Aorta (tissue), 5 donors: ENCODE results near the gene ASXL1. TPM values are rescaled to one million over a fixed set of nuclear protein-coding genes. Genes with fewer than 3 reads are reported as not detected.
"Not testable (repeated sequence)": the region's sequence is repeated elsewhere in the genome, so short reads cannot be mapped to it uniquely, and the experiment has no call there.

Experiments
- ATAC-seq: fragments of 200-7000 bp; cut with Tn5 transposase; one replicate; pipeline ENCODE4 v1.9.1; 2022; ENCODE audit warnings: moderate library complexity; ENCODE audit not compliant: low FRiP score
- DNase-seq, 2 donors: peaks; one replicate each; pipeline ENCODE4 v3.0.0-alpha.2; 2020
- H3K27ac ChIP-seq, 2 donors: one replicate each; pipeline ENCODE4 v1.5.1; 2013; ENCODE audit warnings: low read length in 2 of 2, mild to moderate bottlenecking in 2 of 2, moderate library complexity in 2 of 2, control low read depth in 1 of 2, inconsistent platforms in 1 of 2, low read depth in 1 of 2
- H3K27me3 ChIP-seq, 2 donors: one replicate each; pipeline ENCODE4 v1.6.1; 2013; ENCODE audit warnings: control low read depth in 1 of 2, low read length in 1 of 2, mild to moderate bottlenecking in 1 of 2, moderate library complexity in 1 of 2; ENCODE audit not compliant: insufficient read depth in 2 of 2, control insufficient read depth in 1 of 2
- H3K36me3 ChIP-seq, 2 donors: one replicate each; pipeline ENCODE4 v1.6.1; 2013; ENCODE audit warnings: control low read depth in 1 of 2, low read length in 1 of 2, mild to moderate bottlenecking in 1 of 2; ENCODE audit not compliant: insufficient read depth in 2 of 2, control insufficient read depth in 1 of 2
- H3K4me1 ChIP-seq, 2 donors: one replicate each; pipeline ENCODE4 v1.6.1; 2013; ENCODE audit warnings: low read length in 2 of 2, control low read depth in 1 of 2, mild to moderate bottlenecking in 1 of 2, moderate library complexity in 1 of 2; ENCODE audit not compliant: insufficient read depth in 2 of 2, control insufficient read depth in 1 of 2
- H3K4me3 ChIP-seq, 2 donors: one replicate each; pipeline ENCODE4 v1.5.1; 2013; ENCODE audit warnings: low read length in 2 of 2, control low read depth in 1 of 2, mild to moderate bottlenecking in 1 of 2
- H3K9me3 ChIP-seq: one replicate; pipeline ENCODE4 v1.6.1; 2013; ENCODE audit warnings: mild to moderate bottlenecking, low read length; ENCODE audit not compliant: control insufficient read depth
- WGBS, 2 donors: extraction: QIAGEN DNeasy Blood & Tissue Kit; methylation state at CpG; one replicate each; pipeline ENCODE4 v1.1.7; 2013; 5-methylcytosine and 5-hydroxymethylcytosine counted together
- intact Hi-C, 2 donors: fragments of 100-400 bp; cut with DNase I; formaldehyde crosslinking; loops; one replicate each; pipeline versions ENCODE4 v1.14.2 to v1.15.0; 2022
- polyA plus RNA-seq, 2 donors: library from polyadenylated mRNA; stranded (reverse); fragments of 200-250 nt; gene quantifications; one replicate each; pipeline ENCODE4 v1.2.3, GENCODE V29; 2013
- total RNA-seq, 2 donors: library from RNA; stranded (reverse); fragmentation: NEBNext Ultra II Directional; extraction: Animal tissue kit (Norgen Biotek cat#: 25700); gene quantifications; one replicate each; pipeline ENCODE4 v1.2.1, GENCODE V29; 2021
- donor health status: healthy with polysubstance abuse.
- donor health status: Bipolar disorder and iron deficiency.
- donor health status: DM: no; HTN: no; CAD: no.
- donor health status: DM: no; HTN: no; CAD: no.
- donor health status: DM: yes; HTN: yes; CAD: no.

Gene ASXL1
- total and polyA plus RNA-seq, 4 donors, result 18.0 to 102 (median 72.1) TPM

- Histone ChIP-seq H3K4me3 (no peak overlapping the region), H3K4me1 (no peaks in the 10 kb centered on the region)
- ATAC-seq, result peak; percentile 30
Observed at GRCh38 chr20:32465092-32465900, 107.2 kb downstream of the ASXL1 start.

GRCh38 chr20:32465901-32466675 is 108.0 kb downstream of the ASXL1 start:
- DNase-seq, H3K36me3 ChIP-seq, H3K9me3 ChIP-seq, H3K4me1 ChIP-seq, H3K27ac ChIP-seq, H3K27me3 ChIP-seq, intact Hi-C loops, ATAC-seq, H3K4me3 ChIP-seq: not testable (repeated sequence)
- WGBS, 2 donors, result 73 to 83% methylated on average over 15 of the region's 15 CpGs

More at GRCh38 chr20:32465092-32465900, 107.2 kb downstream of the ASXL1 start:
- DNase-seq, result peak in 1 of 2 donors; percentile 89
- Histone ChIP-seq H3K27me3 (no peaks in the 10 kb centered on the region), H3K9me3 (no peaks in the 10 kb centered on the region), H3K36me3 (no peaks in the 10 kb centered on the region), H3K27ac (no peak overlapping the region)
- intact Hi-C loops, result no loop called here
- 81 to 83% methylated on average over 24 of the region's 24 CpGs for WGBS, 2 donors

- Histone ChIP-seq H3K9me3 (no peaks in the 10 kb centered on the region), H3K4me3 (no peak overlapping the region), H3K4me1 (no peaks in the 10 kb centered on the region), H3K36me3 (no peaks in the 10 kb centered on the region), H3K27ac (no peak overlapping the region), H3K27me3 (no peaks in the 10 kb centered on the region)
- intact Hi-C loops, result no loop called here
- DNase-seq, result no peak
- WGBS, 2 donors, result 80 to 90% methylated on average over 16 of the region's 16 CpGs
- no peak for ATAC-seq
Observed at GRCh38 chr20:32466739-32467505, 108.8 kb downstream of the ASXL1 start.

- no peak overlapping the region for H3K27ac ChIP-seq
- H3K27me3 ChIP-seq, result no peaks in the 10 kb centered on the region
- intact Hi-C loops, result no loop called here
- H3K4me1 ChIP-seq, result no peaks in the 10 kb centered on the region
- DNase-seq (no peak), ATAC-seq (no peak)
- no peaks in the 10 kb centered on the region for H3K36me3 ChIP-seq
- no peaks in the 10 kb centered on the region for H3K9me3 ChIP-seq
- H3K4me3 ChIP-seq, result no peak overlapping the region
- WGBS, 2 donors, result 92 to 97% methylated on average over 12 of the region's 12 CpGs
Observed at GRCh38 chr20:32467506-32468312, 109.6 kb downstream of the ASXL1 start.

GRCh38 chr20:32468313-32468640 is 110.1 kb downstream of the ASXL1 start:
- Histone ChIP-seq H3K9me3 (no peaks in the 10 kb centered on the region), H3K27ac (no peak overlapping the region), H3K4me1 (no peaks in the 10 kb centered on the region), H3K4me3 (no peak overlapping the region), H3K36me3 (no peaks in the 10 kb centered on the region), H3K27me3 (no peaks in the 10 kb centered on the region)
- intact Hi-C loops, result no loop called here
- WGBS, 2 donors, result 90 to 95% methylated on average over 6 of the region's 6 CpGs
- no peak for ATAC-seq
- no peak for DNase-seq

- ATAC-seq (no peak), DNase-seq (no peak)
- Histone ChIP-seq H3K4me3 (no peak overlapping the region), H3K9me3 (no peaks in the 10 kb centered on the region), H3K27ac (no peak overlapping the region), H3K4me1 (no peaks in the 10 kb centered on the region), H3K36me3 (no peaks in the 10 kb centered on the region), H3K27me3 (no peaks in the 10 kb centered on the region)
- WGBS, 2 donors, result 91 to 95% methylated on average over 7 of the region's 7 CpGs
- intact Hi-C loops, result no loop called here
Observed at GRCh38 chr20:32468860-32469259, 110.7 kb downstream of the ASXL1 start.

GRCh38 chr20:32470025-32470861 is 112.1 kb downstream of the ASXL1 start:
- no peak for DNase-seq
- Histone ChIP-seq H3K4me3 (no peak overlapping the region), H3K27ac (no peak overlapping the region), H3K4me1 (no peaks in the 10 kb centered on the region), H3K36me3 (no peaks in the 10 kb centered on the region), H3K27me3 (no peaks in the 10 kb centered on the region), H3K9me3 (no peaks in the 10 kb centered on the region)
- ATAC-seq, result peak; percentile 33
- intact Hi-C loops, result no loop called here
- WGBS, 2 donors, result 80 to 81% methylated on average over 27 of the region's 27 CpGs
